ENCODE data around the gene BMP8A.

Gene BMP8A

DNA sequence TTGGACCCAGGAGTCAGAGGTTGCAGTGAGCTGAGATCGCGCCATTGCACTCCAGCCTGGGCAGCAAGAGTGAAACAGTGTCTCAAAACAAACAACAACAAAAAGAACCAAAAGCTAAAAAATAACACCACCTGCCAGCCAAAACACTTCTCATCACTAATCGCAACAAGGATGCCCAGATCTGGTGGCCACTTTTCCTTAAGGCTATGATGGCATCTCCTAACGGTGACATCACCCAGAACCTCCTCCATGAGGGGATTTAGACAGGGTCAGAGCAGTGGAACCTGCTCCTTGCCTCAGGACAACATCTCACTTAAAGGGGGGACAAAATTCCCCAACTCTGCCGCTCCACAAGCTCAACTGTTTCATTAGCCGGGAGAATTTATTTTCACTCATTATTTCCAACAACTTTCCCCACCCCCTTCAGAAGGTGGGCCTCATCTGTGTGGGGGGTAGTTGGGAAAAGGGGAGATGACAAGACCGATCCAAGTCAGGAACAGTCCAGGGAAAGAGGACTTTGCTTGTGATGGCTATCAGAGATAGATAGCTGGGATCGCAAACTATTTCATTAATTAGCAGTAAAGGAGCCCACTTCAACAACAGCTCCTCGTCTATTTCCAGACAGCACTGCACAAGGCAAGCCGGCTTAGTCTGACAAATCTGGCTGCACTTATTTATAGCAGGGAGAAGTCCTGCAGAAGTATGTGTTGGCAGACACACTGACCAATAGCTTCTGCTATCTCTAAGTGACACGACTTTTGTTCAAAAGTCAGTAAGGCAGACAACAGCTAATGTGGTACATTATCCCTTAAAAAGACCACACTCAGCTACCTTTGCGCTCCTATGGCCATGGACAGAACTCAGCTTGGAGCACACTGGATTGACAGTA is 82.5 kb downstream of the BMP8A start:
- no peak for DNase-seq

DNA sequence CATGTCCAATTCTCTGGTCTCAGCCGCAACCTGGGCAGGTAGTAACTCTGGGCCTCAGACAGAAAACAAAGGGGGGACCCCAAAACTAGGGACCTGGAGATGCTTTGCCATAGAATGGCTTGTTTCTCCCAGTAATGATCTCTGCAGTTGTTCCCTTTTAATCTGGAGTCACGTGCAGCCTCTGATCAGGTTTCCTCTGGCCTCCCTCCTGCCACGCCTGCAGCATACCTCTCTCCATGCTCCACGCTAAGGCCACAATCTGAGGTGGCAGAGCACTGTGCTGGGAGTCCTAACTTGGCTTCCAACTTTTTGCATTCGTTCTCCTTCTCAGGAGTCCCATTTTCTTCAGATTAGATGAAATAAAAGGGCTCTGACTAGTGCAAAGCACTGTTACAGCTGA is 83.2 kb downstream of the BMP8A start:
- no peak for DNase-seq

Measured in SHP77 treated with DMSO at 0.1 percent for 48 hours (cell line).